Measurements from ENCODE around the gene GJB4.
"Not testable (repeated sequence)": the region's sequence is repeated elsewhere in the genome, so short reads cannot be mapped to it uniquely, and the experiment has no call there.

The GJB4 gene

DNA sequence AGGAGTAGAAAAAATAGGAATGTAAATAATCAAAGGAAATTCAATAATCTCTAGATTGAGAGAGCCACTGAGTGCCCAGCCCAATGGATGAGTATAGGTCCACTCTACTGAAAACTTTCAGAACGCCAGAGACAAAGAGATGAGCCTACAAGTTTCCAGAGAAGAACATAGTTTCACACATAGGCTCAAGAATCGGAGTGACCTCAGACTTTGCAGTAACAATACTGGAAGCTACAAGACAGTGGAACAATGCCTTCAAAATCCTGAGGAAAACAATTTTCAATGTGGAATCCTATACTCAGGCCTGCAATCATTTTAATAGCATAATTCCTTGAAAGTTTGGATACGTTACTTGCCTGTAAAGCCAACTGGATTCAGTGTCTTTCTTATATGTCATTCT is 44.2 kb downstream of the GJB4 start:
- DNase-seq (ENCODE audit: low read depth) = no peak
- TF ChIP-seq MYC (IDR thresholded peaks at IDR 0.05; ENCODE audit: low read depth, low read length) = no peak
- TF ChIP-seq, protein P1, sequence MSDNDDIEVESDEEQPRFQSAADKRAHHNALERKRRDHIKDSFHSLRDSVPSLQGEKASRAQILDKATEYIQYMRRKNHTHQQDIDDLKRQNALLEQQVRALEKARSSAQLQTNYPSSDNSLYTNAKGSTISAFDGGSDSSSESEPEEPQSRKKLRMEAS (IDR thresholded peaks at IDR 0.05; ENCODE audit: low read depth, low read length) = no peak
- no peak for TF ChIP-seq POLR2A (IDR thresholded peaks at IDR 0.05; ENCODE audit: extremely low read depth, insufficient read length)
- TF ChIP-seq, protein P2, sequence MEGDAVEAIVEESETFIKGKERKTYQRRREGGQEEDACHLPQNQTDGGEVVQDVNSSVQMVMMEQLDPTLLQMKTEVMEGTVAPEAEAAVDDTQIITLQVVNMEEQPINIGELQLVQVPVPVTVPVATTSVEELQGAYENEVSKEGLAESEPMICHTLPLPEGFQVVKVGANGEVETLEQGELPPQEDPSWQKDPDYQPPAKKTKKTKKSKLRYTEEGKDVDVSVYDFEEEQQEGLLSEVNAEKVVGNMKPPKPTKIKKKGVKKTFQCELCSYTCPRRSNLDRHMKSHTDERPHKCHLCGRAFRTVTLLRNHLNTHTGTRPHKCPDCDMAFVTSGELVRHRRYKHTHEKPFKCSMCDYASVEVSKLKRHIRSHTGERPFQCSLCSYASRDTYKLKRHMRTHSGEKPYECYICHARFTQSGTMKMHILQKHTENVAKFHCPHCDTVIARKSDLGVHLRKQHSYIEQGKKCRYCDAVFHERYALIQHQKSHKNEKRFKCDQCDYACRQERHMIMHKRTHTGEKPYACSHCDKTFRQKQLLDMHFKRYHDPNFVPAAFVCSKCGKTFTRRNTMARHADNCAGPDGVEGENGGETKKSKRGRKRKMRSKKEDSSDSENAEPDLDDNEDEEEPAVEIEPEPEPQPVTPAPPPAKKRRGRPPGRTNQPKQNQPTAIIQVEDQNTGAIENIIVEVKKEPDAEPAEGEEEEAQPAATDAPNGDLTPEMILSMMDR (IDR thresholded peaks at IDR 0.05; ENCODE audit: low read depth, low read length) = no peak
- no peak overlapping the region for H3K4me3 ChIP-seq (ENCODE audit: low read depth, low read length)

DNA sequence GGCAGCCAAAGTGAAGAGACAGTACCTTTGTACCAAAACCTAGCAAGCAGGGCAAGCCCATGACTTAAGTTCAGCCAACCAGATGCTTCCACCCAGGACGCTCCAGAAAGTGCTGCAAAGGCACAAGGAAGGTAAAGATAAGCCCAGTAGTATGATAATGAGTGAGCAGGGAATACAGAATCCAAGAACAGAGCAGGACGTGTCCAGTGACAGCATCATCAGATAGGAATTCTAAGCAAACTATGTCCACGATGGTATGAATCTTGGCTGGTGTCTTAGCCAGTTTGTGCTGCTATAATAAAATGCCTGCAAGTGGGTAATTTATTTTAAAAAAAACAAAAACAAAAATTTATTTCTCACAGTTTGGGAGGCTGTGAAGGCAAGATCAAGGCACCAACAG is 46.9 kb downstream of the GJB4 start:
- no peak for DNase-seq (ENCODE audit: low read depth)
- TF ChIP-seq POLR2A (IDR thresholded peaks at IDR 0.05; ENCODE audit: extremely low read depth, insufficient read length) (no peak), MYC (IDR thresholded peaks at IDR 0.05; ENCODE audit: low read depth, low read length) (no peak)
- TF ChIP-seq, protein P2 (IDR thresholded peaks at IDR 0.05; ENCODE audit: low read depth, low read length) = no peak
- TF ChIP-seq, protein P1 (IDR thresholded peaks at IDR 0.05; ENCODE audit: low read depth, low read length) = no peak
- H3K4me3 ChIP-seq (ENCODE audit: low read depth, low read length) = no peak overlapping the region

DNA sequence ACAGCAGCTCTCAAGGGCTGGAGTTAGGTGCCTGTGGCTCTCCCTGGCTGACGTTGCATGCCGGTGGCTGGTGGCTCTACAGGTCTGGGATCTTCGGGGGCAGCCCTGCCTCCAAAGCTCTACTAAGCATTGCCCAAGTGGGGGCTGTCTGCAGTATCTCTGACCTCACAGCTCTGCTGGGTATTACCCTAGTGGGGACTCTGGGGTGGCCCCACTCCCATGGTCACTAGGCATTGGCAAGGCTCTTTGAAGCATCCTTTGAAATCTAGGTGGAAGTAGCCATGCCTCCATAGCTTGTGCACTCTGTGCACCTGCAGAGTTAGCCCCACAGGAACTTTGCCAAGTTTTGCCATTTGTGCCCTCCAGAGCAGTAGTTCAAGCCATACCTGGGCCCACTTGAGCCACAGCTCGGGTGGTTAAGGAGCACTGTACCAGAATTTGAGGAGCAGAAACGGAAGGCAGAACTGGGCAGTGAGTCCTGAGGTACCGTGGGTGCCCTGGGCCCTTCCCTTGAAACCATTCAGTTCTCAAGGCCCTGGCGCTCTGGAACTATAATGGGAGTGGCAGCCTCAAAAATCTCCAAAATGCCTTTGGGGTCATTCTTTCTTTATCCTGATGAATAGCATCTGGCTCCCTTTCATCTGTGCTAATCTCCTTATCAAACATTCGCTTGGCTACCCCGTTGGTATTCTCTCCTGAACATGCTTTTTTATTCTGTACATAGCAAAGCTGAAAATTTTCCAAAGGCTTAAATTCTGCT is 48.7 kb downstream of the GJB4 start:
- no peak overlapping the region for H3K4me3 ChIP-seq (ENCODE audit: low read depth, low read length)
- TF ChIP-seq, protein P2 (IDR thresholded peaks at IDR 0.05; ENCODE audit: low read depth, low read length) = no peak
- no peak for TF ChIP-seq MYC (IDR thresholded peaks at IDR 0.05; ENCODE audit: low read depth, low read length)
- TF ChIP-seq, protein P1 (IDR thresholded peaks at IDR 0.05; ENCODE audit: low read depth, low read length) = no peak
- no peak for TF ChIP-seq POLR2A (IDR thresholded peaks at IDR 0.05; ENCODE audit: extremely low read depth, insufficient read length)
- DNase-seq (ENCODE audit: low read depth) = no peak

DNA sequence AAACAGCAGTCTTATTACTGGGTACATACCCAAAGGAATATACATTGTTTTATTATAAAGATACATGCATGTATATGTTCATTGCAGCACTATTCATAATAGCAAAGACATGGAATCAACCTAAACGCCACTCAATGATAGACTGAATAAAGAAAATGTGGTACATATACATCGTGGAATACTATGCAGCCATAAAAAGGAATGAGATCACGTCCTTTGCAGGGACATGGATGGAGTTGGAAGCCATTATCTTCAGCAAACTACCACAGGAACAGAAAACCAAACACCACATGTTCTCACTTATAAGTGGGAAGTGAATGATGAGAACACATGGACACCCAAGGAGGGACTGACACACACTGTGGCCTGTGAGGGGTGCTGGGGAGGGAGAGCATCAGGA is 51.2 kb downstream of the GJB4 start:
- DNase-seq (ENCODE audit: low read depth); H3K4me3 ChIP-seq (ENCODE audit: low read depth, low read length): not testable (repeated sequence)

Measured in NB4 (cell line).